GM12878 (cell line): Measurements from ENCODE around the gene PRKAB1.

ENCODE experiments used
- CHD4 ChIP-seq: fragments of 200-600 bp; sonication (generic); IDR thresholded peaks from 2 replicates; pipeline ENCODE4 v1.6.1; 2016; ENCODE audit warnings: mild to moderate bottlenecking
- CTCF ChIP-seq, 3 experiments: IDR thresholded peaks in 2 of 3; conservative IDR thresholded peaks in 1 of 3; 2 replicates each; pipeline ENCODE4 v1.5.1; 2011; ENCODE audit warnings: low read depth in 3 of 3, low read length in 3 of 3, mild to moderate bottlenecking in 3 of 3, control low read depth in 2 of 3, moderate library complexity in 2 of 3, inconsistent platforms in 1 of 3, mixed read lengths in 1 of 3; ENCODE audit not compliant: control insufficient read depth in 2 of 3, insufficient read depth in 1 of 3; ENCODE audit errors: extremely low read depth in 1 of 3
- NFIC ChIP-seq: IDR thresholded peaks from 2 replicates; pipeline ENCODE4 v1.6.1; 2012; ENCODE audit warnings: low read depth, mild to moderate bottlenecking, inconsistent platforms, low read length, moderate library complexity
- NR2C2 ChIP-seq: IDR thresholded peaks from 2 replicates; pipeline ENCODE4 v1.6.1; 2011; ENCODE audit warnings: borderline replicate concordance, low read depth; ENCODE audit not compliant: control insufficient read depth, insufficient read length
- POLR2AphosphoS5 ChIP-seq: IDR thresholded peaks from 2 replicates; pipeline ENCODE4 v1.6.1; 2011; ENCODE audit warnings: mild to moderate bottlenecking, low read length, inconsistent platforms
- SIX5 ChIP-seq: IDR thresholded peaks from 2 replicates; pipeline ENCODE4 v1.6.1; 2011; ENCODE audit warnings: mild to moderate bottlenecking, low read depth, low read length, moderate library complexity; ENCODE audit not compliant: severe bottlenecking
- SMARCA5 ChIP-seq: fragments of 450-650 bp; IDR thresholded peaks from 2 replicates; pipeline ENCODE4 v1.6.1; 2017; ENCODE audit warnings: mild to moderate bottlenecking

- no peak for TF ChIP-seq NR2C2
- no peak for TF ChIP-seq CHD4
- no peak for TF ChIP-seq POLR2AphosphoS5
- no peak for TF ChIP-seq SIX5
- TF ChIP-seq SMARCA5, result no peak
- no peak for TF ChIP-seq NFIC
- TF ChIP-seq CTCF (IDR thresholded peaks at IDR 0.05 in 2 of 3, conservative IDR thresholded peaks at IDR 0.05 in 1 of 3; ENCODE audit: control insufficient read depth in 2 of 3, extremely low read depth in 1 of 3, insufficient read depth in 1 of 3, low read depth in 3 of 3, low read length in 3 of 3), result no peak
These were observed 26.2 kb downstream of the PRKAB1 start for GRCh38 chr12:119694111-119694510.
